Superior temporal gyrus (tissue), 1 donor: ENCODE measurements around the gene C12orf57.

Experiments
- DNase-seq: peaks from one replicate; pipeline ENCODE4 v3.0.0-alpha.2; 2016; ENCODE audit errors: extremely low spot score

C12orf57 gene

DNA sequence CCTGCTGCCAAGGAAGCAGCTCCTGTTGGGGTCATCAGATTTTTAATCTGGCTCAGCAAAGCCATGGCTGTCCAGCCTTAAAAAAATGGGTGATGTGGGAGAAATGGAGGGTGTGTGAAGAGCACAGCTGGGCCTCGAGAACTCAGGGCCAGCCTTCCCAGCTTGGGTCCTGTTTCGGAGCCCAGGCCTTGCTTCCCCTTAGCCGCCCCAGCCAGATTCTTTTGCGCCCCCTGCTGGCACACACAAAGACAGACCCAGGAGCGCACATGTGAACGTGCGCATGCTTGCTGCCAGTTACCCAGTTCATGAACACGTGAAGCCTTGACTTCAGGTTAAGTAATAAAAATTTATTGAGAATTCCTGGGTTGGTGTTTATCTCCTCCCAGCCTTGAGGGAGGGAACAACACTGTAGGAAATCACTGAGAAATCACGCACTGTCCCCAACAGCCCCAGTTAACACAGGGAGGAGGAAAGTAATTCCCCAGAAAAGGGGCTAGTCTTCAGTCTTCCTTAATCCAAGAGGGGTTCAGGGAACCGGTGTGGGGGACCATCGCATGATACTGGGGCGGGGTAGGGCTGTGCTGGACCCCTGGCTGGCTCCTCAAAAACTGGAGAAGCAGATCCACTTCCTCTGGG, 21.3 kb downstream of the C12orf57 start:
- DNase-seq: peak; percentile 88

DNA sequence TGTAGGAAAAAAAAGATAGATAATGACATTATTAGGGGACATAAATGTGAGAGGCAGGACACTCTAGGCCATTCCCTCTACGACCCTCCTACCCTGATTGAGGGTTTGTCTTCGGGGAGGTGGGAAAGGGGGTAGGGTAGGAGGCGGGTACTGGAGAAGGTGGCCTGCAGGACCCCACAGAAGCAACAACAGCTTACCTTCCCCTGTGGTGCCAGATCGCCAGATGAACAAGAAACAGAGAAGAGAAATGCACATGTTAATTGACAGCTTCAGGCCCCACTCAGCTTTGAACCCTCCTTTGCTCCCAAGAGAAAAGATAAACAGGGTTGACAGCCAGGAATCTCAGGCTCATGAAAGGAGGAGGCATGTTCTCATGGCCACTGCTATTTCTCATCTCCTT, 21.9 kb downstream of the C12orf57 start:
- no peak for DNase-seq

DNA sequence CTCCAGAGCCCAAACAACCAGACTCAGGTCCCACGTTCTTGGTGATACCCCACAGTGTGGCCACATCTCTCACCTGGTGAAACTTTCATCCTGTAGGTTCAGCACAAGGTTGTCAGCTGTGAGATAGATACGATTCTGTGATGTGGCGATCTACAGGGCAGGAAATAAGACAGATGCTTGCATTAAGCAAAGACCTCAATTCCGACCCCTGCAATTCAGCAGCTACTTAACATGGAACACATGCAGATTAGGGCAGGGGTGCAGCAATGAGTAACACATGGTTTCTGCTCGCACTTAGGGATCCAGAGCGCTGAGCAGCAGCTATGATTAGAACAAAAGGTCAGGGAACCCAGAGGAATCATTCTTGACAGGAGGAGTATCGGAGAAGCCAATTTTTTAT, 22.5 kb downstream of the C12orf57 start:
- DNase-seq: no peak

DNA sequence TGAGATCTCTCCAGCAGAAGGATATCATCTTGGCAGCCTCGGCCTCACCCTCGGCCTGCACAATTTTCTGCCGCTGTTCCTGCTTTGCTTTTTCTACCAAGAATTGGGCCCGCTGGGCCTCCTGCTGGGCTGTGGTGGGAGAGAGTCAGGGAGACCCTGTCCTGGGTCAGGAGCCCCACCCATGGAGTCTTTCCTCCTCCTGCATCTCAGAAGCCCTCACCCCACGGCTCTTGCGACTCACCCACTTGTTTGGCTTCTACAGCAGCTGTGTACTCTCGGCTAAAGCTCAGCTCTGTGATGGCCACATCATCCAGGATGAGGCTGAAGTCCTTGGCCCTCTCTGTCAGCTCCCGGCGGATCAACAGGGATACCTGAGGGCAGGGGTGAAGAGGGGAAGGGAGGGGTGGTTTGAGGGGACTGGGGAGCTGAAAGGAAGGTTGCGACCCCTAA, 23.9 kb downstream of the C12orf57 start:
- no peak for DNase-seq

DNA sequence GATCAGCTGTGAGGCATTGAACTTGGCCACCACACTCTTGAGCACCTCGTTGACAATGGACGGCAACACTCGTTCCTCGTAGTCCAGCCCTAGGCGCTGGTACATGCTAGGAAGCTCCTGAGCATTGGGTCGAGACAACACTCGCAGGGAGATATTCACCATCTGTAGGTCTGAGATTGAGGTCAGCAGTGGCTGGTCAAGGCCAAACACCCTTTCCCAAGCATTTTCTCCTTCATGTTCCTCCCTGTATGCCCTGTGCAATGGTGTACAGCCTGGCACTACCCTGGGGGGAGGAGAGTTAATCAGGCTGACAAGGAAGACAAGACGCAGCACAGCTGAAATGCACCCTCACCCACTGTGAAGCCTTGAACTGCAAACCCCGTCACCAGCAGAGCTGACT, 24.6 kb downstream of the C12orf57 start:
- no peak for DNase-seq

DNA sequence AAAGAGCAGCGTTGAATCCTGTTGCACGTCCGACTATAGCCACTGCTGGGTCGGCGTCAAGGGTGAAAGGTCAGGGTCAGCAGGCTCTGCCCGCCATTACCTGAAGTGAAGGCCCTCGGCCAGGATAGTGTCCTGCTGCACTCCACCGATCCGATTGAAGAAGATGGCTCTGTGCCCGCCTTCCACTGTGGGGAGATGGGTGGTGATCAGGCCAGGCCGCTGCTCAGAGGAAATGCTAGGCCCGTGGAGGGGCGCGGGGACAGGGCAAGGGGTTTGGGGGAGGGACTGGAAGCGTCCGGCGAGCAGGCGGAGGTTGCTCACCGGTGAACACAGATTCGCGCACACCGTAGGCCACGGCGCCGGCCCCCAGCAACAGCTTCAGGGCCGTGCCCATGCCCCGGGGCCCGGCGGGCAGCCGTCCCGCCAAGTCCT, 26.3 kb downstream of the C12orf57 start:
- DNase-seq: no peak

DNA sequence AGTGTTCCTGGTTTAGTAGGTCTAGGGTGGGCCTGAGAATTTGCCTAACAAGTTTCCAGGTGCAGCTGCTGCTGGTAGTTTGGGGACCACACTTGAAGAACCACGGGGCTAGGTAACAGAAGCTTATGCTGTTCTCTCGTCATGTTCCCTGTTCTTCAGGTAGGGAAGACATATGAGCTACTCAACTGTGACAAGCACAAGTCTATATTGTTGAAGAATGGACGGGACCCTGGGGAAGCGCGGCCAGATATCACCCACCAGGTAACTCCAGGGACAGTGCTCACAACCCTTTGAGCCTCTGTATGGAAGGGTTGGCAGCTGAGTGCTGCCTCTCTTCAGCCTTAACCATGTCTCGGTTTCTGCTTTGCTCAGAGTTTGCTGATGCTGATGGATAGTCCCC, 30.4 kb downstream of the C12orf57 start:
- no peak for DNase-seq

DNA sequence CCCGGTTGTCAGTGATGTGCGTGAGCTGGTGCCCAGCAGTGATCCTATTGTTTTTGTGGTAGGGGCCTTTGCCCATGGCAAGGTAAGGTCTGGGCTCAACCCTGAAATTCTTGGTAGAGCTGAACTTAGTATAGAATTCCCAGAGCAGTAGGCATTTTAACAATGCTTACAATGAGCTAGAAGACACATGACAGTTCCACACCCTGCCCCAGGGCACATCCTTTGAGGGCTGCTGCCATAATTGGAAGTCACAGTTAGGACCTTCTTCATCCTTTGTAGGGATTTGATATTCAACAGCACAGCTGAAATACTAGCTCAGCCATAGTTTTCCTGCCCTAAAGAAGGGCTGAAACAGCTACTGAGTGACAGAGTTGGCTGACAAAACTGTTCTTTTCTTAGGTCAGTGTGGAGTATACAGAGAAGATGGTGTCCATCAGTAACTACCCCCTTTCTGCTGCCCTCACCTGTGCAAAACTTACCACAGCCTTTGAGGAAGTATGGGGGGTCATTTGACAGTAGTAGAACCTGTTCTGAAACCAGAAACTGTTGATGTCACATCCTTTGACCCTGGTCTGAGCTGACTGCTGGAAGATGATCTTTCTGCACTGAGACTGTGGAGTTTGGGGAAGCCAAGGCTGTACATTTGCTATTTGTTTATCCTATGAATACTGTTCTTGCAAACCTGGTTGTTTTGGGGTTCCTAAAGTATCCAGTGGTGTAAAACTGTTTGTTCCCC, 31.6 kb downstream of the C12orf57 start:
- DNase-seq: no peak

DNA sequence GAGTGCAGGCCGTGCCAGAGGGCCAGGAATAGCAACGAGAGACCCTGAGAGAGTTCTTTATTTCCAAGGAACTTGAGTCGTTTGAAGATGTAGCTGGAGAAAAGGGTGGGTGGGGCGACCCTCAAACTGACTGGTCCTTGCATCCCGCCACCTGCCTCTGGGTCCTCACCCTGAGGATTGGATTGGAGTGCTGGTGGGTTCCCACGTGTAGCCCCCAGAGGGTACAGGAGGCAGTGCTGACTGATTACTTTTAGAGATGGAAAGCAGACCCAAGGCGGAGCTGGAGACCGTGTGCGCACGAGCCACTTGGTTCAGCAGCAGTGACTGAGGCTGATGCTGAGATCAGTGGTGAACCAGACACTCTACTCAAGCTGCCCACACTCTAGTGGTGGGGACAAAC, 33.8 kb downstream of the C12orf57 start:
- no peak for DNase-seq

DNA sequence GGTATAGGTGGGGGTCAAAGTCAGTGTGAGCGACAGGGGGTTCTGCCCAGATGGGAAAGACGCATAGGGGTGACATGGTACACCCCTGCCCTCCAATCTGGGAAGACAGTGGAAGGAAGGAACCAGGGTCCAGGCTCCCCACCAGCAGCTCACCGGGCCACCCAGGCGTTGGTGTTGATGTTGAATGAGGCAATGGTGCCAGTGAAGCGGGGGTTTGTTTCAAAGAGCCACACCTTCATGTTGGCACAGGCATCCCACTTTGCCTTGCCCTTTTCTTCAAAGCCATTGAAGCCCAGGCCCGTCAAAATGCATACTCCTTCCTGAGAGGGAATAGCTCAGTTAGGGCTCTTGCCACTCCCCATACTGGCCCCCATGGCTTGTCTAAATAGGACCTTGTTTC, 34.4 kb downstream of the C12orf57 start:
- no peak for DNase-seq

DNA sequence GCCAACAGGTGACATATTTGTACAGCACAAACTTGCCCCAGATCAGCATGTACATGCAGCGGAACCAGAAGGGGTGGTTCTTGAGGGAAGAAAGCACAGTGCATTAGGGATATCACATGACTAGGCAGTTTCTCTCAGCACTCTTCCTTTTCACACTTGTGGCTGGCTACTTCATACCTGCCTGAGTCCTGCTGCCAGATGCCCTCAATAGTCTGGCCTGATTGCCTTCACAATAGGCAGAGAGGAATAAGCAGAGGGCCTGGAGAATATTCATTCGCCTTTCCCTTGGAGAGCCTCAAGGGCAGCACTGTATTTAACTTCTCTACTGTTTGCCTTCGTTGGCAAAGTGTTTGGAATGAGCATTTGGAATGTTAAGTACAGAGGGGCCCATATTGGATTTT, 34.8 kb downstream of the C12orf57 start:
- no peak for DNase-seq

DNA sequence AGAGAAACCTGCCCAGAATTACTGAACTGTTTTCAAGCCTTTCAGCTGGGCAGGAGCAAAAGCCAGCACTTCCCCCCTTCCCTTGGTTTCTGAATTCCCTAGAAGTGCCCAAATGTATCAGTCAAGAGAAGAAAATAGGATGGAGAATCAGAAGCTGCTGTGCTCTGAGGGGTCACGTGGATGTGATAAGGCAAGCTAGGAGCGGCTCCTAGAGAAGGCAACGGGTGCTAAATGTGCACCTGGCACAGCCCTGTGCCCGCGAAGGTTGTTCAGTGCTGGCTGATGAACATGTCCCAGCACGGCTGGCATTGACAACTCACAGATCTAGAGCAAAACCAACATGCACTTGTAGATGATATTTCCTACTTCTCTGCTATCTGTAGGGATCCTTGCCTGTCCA, 35.2 kb downstream of the C12orf57 start:
- no peak for DNase-seq

DNA sequence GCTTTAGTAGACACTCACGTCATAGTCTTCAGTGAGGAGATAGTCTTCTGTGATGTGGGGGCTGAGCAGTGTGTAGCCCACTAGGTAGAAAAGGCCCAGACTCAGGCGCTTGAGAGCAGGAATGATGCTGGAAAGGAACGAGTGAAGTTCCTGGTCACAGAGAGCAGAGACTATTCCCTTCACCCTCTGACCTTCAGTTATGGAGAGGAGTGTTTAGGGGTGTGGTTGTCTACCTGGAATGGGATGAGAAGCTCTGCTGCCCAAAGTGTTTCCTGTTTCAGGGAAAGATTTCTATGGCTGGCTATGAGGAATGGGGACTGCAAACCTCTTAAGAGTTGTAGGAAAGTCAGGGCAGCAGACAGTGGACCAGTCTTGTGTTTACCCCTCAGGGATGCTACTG, 35.6 kb downstream of the C12orf57 start:
- no peak for DNase-seq

DNA sequence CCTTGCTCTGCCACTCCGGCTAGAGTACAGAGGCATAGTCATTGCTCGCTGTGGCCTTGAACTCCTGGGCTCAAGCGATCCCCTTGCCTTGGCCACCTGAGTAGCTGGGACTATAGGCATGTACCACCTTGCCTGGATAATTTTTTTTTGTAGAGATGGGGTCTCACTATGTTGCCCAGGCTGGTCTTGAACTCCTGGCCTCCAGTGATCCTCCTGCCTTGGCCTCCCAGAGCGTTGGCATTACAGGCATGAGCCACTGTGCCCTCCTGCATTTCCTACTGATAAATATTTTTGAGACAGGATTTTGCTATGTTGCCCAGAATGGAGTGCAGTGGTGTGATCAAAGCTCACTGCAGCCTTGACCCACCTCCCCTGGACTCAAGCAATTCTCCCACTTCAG, 36.3 kb downstream of the C12orf57 start:
- no peak for DNase-seq

DNA sequence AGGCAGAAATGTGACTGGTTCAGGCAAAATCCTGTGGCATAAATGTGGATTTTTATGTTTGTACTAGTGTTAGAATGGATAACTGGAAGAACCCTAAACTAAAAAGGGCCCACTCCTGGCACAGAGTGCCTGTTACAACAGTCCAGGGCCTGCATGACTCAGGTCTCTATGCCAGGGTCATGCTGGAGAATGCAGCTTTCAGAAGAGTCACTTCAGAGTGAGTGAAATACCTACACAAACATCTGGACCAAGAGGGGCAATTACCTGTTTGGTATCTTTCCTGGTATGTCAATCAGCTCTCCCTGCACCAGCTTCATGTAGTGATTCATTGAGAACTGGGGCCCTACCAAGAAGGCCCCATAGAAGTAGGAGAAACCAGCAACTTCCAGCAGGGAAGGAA, 36.9 kb downstream of the C12orf57 start:
- DNase-seq: no peak

DNA sequence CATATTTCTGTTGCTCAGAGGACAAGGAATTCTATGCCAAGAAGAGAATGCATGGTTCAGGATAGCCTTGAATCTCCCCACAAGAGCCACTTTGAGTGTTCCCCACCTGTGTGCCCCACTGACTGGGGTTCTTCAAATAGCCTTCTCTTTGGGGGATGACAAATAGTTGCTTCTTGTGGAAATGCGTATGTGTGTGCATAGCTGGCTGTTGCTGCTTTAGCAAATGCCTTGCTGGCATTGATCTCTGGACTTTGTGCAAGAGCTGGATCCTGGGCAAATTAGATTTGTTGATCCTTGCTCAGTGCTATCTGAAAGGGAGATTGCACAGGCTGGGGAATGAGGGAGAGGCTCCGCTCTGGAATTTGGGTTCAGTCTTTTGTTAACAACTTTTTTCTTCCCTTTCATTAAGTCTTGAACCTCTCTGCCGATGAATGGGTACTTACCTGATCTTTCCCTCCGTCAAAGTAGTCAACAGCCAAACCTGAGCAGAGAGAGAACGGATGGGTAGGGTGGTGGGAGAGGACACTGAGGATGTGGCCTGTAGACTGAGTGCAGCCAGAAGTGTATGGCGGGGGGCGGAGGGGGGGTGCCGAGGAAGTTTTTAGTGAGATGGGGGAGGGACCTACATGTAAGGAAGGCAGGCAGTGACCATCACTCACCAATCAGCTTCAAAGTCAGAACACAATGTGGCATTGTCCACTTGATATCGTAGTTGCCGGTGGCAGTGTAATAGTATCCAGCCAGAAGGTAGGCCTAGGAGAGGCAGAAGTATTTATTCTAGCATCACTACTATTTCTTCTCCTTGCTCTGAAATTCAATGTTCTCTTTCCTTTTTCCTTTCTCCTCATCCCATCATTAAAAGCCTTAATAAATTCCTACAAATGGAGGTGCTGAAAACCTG, 37.6 kb downstream of the C12orf57 start:
- no peak for DNase-seq

DNA sequence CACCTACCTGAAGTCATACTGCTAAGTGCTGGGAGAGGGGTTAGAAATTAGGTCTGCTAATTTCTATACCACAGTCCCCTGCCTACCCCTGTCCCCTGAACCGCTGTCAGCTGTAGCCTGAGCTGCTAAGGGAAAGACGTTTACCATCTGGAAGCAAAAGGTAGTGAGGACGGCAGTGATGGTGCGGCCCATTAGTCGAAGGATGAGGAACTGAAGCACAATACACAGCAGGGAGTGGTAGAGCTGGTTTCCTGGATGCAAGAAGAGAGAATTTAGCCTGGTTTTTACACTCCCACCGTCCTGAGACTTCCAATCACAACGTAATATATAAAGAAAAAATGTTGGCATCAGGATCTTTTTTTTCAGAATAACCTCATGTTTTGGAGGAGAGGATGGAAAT, 38.7 kb downstream of the C12orf57 start:
- no peak for DNase-seq

DNA sequence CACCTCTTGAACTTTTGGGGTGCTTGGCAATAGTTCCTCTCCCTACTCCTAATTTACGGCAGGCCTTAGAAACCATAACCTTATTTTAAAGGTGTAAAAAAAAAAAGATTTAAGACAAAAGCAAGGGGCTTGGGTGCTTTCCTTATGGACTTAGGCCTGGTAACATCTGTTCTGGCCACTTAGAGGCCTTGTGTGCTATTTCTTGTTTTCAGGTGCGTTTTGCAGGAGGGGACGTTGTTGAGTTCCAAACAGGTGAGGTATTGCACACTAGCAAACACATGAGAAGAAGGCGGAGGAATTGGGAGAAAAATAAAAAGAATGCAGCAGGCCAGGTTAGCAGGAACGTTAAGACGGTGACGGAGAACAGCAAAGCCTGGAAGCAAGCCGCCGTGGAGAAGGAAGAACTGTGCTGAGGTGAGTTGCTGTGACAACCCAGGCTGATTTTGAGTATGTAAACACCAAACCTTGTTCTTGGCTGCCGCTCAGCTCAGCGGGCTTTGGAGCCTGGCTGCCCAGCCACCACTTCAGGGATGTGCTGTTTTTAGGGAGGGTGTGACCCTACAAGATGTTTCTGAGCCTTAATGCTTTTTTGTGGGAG, 44.2 kb downstream of the C12orf57 start:
- DNase-seq: no peak
